ENCODE measurements around the gene RANBP9. TPM values are rescaled to one million over a fixed set of nuclear protein-coding genes. Genes with fewer than 3 reads are reported as not detected.

The RANBP9 gene
- total RNA-seq, 1 experiment from 2014 or later, result 44.5 TPM

DNA sequence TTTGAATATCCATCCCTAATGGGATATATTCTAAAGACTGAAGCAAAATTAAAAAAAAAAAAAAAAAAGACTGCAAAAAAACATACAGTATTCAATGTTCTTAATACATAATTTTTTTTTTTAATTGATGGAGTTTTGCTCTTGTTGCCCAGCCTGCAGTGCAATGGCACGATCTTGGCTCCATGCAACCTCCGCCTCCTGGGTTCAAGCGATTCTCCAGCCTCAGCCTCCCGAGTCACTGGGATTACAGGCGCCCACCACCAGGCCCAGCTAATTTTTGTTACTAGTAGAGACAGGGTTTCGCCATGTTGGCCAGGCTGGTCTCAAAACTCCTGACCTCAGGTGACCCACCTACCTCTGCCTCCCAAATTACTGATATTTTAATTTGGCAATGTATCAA lies 29.3 kb downstream of the RANBP9 start:
- TF ChIP-seq SIN3A (IDR thresholded peaks at IDR 0.05; ENCODE audit: borderline replicate concordance, insufficient read depth, low read depth, low read length) (no peak), POLR2AphosphoS5 (IDR thresholded peaks at IDR 0.05; ENCODE audit: low read depth, low read length) (no peak), TCF7L2 (IDR thresholded peaks at IDR 0.05; ENCODE audit: low read depth, low read length) (no peak)
- TF ChIP-seq, protein P1, sequence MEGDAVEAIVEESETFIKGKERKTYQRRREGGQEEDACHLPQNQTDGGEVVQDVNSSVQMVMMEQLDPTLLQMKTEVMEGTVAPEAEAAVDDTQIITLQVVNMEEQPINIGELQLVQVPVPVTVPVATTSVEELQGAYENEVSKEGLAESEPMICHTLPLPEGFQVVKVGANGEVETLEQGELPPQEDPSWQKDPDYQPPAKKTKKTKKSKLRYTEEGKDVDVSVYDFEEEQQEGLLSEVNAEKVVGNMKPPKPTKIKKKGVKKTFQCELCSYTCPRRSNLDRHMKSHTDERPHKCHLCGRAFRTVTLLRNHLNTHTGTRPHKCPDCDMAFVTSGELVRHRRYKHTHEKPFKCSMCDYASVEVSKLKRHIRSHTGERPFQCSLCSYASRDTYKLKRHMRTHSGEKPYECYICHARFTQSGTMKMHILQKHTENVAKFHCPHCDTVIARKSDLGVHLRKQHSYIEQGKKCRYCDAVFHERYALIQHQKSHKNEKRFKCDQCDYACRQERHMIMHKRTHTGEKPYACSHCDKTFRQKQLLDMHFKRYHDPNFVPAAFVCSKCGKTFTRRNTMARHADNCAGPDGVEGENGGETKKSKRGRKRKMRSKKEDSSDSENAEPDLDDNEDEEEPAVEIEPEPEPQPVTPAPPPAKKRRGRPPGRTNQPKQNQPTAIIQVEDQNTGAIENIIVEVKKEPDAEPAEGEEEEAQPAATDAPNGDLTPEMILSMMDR (IDR thresholded peaks at IDR 0.05), result no peak
- TF ChIP-seq, protein P2, sequence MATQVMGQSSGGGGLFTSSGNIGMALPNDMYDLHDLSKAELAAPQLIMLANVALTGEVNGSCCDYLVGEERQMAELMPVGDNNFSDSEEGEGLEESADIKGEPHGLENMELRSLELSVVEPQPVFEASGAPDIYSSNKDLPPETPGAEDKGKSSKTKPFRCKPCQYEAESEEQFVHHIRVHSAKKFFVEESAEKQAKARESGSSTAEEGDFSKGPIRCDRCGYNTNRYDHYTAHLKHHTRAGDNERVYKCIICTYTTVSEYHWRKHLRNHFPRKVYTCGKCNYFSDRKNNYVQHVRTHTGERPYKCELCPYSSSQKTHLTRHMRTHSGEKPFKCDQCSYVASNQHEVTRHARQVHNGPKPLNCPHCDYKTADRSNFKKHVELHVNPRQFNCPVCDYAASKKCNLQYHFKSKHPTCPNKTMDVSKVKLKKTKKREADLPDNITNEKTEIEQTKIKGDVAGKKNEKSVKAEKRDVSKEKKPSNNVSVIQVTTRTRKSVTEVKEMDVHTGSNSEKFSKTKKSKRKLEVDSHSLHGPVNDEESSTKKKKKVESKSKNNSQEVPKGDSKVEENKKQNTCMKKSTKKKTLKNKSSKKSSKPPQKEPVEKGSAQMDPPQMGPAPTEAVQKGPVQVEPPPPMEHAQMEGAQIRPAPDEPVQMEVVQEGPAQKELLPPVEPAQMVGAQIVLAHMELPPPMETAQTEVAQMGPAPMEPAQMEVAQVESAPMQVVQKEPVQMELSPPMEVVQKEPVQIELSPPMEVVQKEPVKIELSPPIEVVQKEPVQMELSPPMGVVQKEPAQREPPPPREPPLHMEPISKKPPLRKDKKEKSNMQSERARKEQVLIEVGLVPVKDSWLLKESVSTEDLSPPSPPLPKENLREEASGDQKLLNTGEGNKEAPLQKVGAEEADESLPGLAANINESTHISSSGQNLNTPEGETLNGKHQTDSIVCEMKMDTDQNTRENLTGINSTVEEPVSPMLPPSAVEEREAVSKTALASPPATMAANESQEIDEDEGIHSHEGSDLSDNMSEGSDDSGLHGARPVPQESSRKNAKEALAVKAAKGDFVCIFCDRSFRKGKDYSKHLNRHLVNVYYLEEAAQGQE (IDR thresholded peaks at IDR 0.05; ENCODE audit: insufficient read depth in 1 of 2, low read depth in 2 of 2, low read length in 1 of 2), result no peak
- intact Hi-C loops (cut with micrococcal nuclease; ENCODE audit: unreplicated experiment), result no loop called here
- no peaks in the 10 kb centered on the region for H3K9me3 ChIP-seq (ENCODE audit: control insufficient read depth, insufficient read depth, low read depth, low read length)
- POLR2A ChIA-PET, result no interaction called here
- CTCF ChIA-PET, result no interaction called here
- ATAC-seq, result no peak
- no peaks in the 10 kb centered on the region for H3K27me3 ChIP-seq (ENCODE audit: control insufficient read depth, insufficient read depth, low read length)
- no TSS peak for BruUV-seq (replicated peaks)
- in situ Hi-C loops (cut with HindIII; ENCODE audit: low pct_unique_long_range_greater_than_20kb, low sequenced_read_pairs), result no loop called here
- peaks cover 9% of the 10 kb centered on the region for H3K4me1 ChIP-seq (ENCODE audit: control insufficient read depth, insufficient read depth, low read length)
- no peak for DNase-seq (ENCODE audit: low read depth, low spot score)
- no peak overlapping the region for H3K4me3 ChIP-seq (ENCODE audit: low read depth in 2 of 2, low read length in 2 of 2)
- H3K27ac ChIP-seq (ENCODE audit: low read length), result no peak overlapping the region
- H3K36me3 ChIP-seq (ENCODE audit: control insufficient read depth, insufficient read depth, low read length), result no peaks in the 10 kb centered on the region; the same call in 1 of the 2 replicates

DNA sequence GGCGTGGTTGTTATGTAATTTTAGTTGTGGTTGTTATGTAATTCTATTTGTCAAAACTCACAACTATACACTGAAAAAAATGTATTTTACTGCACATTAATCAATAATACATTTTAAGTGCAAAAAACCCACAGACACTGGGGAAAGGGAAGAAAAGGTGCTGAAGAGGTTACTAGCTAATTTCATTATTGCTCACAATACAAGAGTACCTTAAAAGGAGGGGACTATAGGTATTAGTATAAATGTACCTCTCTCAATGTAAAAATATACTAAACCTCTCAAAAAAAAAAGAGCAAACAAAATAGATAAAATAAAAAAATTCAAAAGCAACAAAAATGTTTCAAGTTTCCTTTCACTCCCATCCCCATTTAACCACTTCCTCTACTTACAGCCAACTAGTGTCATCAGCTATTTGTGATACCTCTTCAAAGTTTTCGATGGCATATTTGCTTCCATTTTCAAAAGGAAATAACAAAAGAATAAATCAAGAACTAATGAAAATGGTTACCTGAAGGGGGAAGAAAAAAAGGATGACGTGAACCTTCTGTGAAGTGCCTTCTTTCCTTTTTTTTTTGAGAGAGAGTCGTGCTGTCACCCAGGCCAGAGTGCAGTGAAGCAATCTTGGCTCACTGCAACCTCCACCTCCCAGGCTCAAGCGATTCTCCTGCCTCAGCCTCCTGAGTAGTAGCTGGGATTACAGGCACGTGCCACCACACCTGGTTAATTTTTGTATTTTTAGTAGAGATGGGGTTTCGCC lies 30.2 kb downstream of the RANBP9 start:
- in situ Hi-C loops (cut with HindIII; ENCODE audit: low pct_unique_long_range_greater_than_20kb, low sequenced_read_pairs) (no loop called here), intact Hi-C loops (cut with micrococcal nuclease; ENCODE audit: unreplicated experiment) (no loop called here)
- TF ChIP-seq POLR2AphosphoS5 (IDR thresholded peaks at IDR 0.05; ENCODE audit: low read depth, low read length), result no peak
- no peak for TF ChIP-seq SIN3A (IDR thresholded peaks at IDR 0.05; ENCODE audit: borderline replicate concordance, insufficient read depth, low read depth, low read length)
- no peak for TF ChIP-seq TCF7L2 (IDR thresholded peaks at IDR 0.05; ENCODE audit: low read depth, low read length)
- TF ChIP-seq, protein P1 (IDR thresholded peaks at IDR 0.05), result no peak
- TF ChIP-seq, protein P2 (IDR thresholded peaks at IDR 0.05; ENCODE audit: insufficient read depth in 1 of 2, low read depth in 2 of 2, low read length in 1 of 2), result no peak
- CTCF ChIA-PET, result no interaction called here
- no peak for DNase-seq (ENCODE audit: low read depth, low spot score)
- Histone ChIP-seq H3K4me1 (ENCODE audit: control insufficient read depth, insufficient read depth, low read length) (peaks cover 9% of the 10 kb centered on the region), H3K4me3 (ENCODE audit: low read depth in 2 of 2, low read length in 2 of 2) (no peak overlapping the region), H3K36me3 (ENCODE audit: control insufficient read depth, insufficient read depth, low read length) (no peaks in the 10 kb centered on the region; the same call in 1 of the 2 replicates), H3K27ac (ENCODE audit: low read length) (no peak overlapping the region), H3K27me3 (ENCODE audit: control insufficient read depth, insufficient read depth, low read length) (no peaks in the 10 kb centered on the region), H3K9me3 (ENCODE audit: control insufficient read depth, insufficient read depth, low read depth, low read length) (no peaks in the 10 kb centered on the region)
- ATAC-seq, result no peak
- no TSS peak for BruUV-seq (replicated peaks)
- POLR2A ChIA-PET, result interaction anchor here (0.6 kb wide), 1 partner anchor 188 kb away, joined by 4 read pairs; no protein-coding TSS in a partner anchor

Data from Panc1 (cell line).